IPS-NIHi7 (cell line): ENCODE results near the gene TEX51.

ENCODE experiments used
- DNase-seq: peaks from one replicate; pipeline ENCODE4 v3.0.0; 2012; ENCODE audit warnings: mixed read lengths; ENCODE audit errors: extremely low spot score

The TEX51 gene

GRCh38 chr2:126913881-126914615 lies 15.4 kb downstream of the TEX51 start:
- DNase-seq = no peak

- DNase-seq = no peak
Observed at GRCh38 chr2:126914811-126915500, 16.3 kb downstream of the TEX51 start.

DNA sequence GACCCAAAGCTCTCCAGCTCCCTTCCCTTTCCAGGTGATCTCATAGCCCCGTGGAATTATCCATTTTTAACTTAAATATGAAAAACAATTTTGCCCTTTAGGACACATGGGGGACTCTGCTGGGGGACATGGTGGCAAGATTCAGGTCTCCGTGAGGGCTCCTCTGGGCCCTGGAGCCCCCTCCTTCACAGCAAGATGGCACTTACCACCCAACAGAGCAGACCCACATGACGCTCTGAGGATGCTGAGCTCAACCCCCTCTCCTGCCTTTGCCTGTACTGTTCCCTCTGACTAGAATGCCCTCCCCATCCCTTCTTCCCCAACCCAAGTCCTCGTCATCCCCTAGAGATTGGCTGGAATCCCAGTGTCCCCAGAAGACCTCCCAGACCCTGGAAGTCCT lies 17.2 kb downstream of the TEX51 start:
- DNase-seq = no peak

- DNase-seq = no peak
Observed at GRCh38 chr2:126916744-126917143, 18.1 kb downstream of the TEX51 start.

- DNase-seq = no peak
Observed at GRCh38 chr2:126921066-126921465, 22.4 kb downstream of the TEX51 start.

- no peak for DNase-seq
Observed at GRCh38 chr2:126930970-126931590, 32.4 kb downstream of the TEX51 start.

- no peak for DNase-seq
Observed at GRCh38 chr2:126932529-126932928, 33.8 kb downstream of the TEX51 start.

- no peak for DNase-seq
Observed at GRCh38 chr2:126932966-126933710, 34.4 kb downstream of the TEX51 start.

- no peak for DNase-seq
Observed at GRCh38 chr2:126933711-126934091, 35.0 kb downstream of the TEX51 start.

GRCh38 chr2:126934809-126935208 lies 36.1 kb downstream of the TEX51 start:
- no peak for DNase-seq

- DNase-seq = no peak
Observed at GRCh38 chr2:126935774-126936173, 37.1 kb downstream of the TEX51 start.

- DNase-seq = no peak
Observed at GRCh38 chr2:126936219-126936723, 37.6 kb downstream of the TEX51 start.

DNA sequence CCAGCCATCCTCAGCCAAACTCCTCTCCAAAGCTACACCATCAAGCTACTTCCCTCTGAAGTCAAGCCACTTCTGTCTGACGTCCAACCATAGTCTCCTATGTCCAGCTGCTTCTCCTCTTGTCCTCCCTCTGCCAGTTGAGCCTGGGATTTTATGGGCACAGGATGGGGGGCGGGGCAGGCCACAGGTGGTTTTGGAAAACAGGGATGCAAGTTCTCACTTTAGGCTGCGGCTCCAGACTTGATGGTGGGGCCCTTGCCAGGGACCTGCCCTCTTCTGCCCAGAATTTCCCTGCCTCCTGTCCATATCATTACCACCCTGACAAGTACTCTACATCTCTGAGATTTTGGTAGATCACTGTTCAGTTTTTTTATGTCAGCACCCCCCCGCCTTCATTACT lies 41.6 kb downstream of the TEX51 start:
- DNase-seq = no peak

GRCh38 chr2:126942427-126943203 lies 43.9 kb downstream of the TEX51 start:
- DNase-seq = peak; percentile 49

GRCh38 chr2:126943612-126944348 lies 45.1 kb downstream of the TEX51 start:
- no peak for DNase-seq

- DNase-seq = no peak
Observed at GRCh38 chr2:126945118-126945517, 46.4 kb downstream of the TEX51 start.

DNA sequence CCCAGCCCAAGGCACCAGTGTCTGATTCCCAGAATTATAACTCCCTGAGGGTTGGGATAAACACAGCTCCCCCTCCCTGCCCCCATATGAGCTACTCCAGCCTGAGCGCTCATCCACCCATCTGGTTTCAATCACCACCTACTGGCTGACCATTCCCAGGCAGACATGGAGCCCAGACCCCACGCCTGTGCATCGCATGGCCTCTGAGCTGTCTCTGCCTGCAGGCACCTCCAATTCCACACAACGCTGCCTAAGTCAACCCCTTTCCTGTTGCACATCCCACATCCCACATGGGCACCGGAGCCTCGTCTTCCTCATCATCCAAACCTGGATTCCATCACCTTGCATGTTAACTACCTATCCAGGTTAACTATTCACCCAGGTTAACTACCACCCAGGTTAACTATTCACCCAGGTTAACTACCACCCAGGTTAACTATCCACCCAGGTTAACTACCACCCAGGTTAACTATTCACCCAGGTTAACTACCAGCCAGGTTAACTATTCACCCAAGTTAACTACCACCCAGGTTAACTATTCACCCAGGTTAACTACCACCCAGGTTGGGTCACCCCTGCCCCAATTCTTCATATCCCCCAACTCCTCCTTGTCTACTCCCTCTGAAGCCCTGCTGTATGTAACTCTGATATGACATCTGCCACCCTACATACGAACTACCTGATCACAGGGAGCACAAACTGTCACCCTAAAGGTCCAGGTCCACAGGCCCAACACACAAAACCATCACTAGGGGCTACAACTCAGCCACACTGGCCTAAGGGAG lies 47.8 kb downstream of the TEX51 start:
- DNase-seq = no peak

- DNase-seq = no peak
Observed at GRCh38 chr2:126947103-126947429, 48.4 kb downstream of the TEX51 start.

- no peak for DNase-seq
Observed at GRCh38 chr2:126949775-126950174, 51.1 kb downstream of the TEX51 start.

- no peak for DNase-seq
Observed at GRCh38 chr2:126950504-126950903, 51.8 kb downstream of the TEX51 start.
